ENCODE data around the gene TPRA1.

TPRA1 gene

GRCh38 chr3:127551178-127551577 is 39.4 kb downstream of the TPRA1 start:
- no peak for TF ChIP-seq OSR1 (CRISPR knock-in tag; IDR thresholded peaks at IDR 0.05)
- TF ChIP-seq ARNTL (CRISPR knock-in tag; IDR thresholded peaks at IDR 0.05; ENCODE audit: borderline replicate concordance, low read depth): no peak
- TF ChIP-seq PATZ1 (CRISPR knock-in tag; IDR thresholded peaks at IDR 0.05; ENCODE audit: borderline replicate concordance): no peak
- no peak for TF ChIP-seq GLIS3 (CRISPR knock-in tag; IDR thresholded peaks at IDR 0.05)
- no peak for TF ChIP-seq TCF4 (CRISPR knock-in tag; IDR thresholded peaks at IDR 0.05; ENCODE audit: borderline replicate concordance)
- no peak for TF ChIP-seq PPARA (CRISPR knock-in tag; IDR thresholded peaks at IDR 0.05; ENCODE audit: borderline replicate concordance)
- no peak for TF ChIP-seq ISL1 (CRISPR knock-in tag; IDR thresholded peaks at IDR 0.05)
- no peak for TF ChIP-seq SNAI2 (CRISPR knock-in tag; IDR thresholded peaks at IDR 0.05)
- TF ChIP-seq BACH2 (CRISPR knock-in tag; IDR thresholded peaks at IDR 0.05; ENCODE audit: borderline replicate concordance): no peak
- no peak for TF ChIP-seq ZNF565 (CRISPR knock-in tag; conservative IDR thresholded peaks at IDR 0.05; ENCODE audit: low read depth)
- TF ChIP-seq ZC3H10 (CRISPR knock-in tag; IDR thresholded peaks at IDR 0.05): no peak
- ATAC-seq: no peak

GRCh38 chr3:127550468-127551157 is 39.9 kb downstream of the TPRA1 start:
- no peak for TF ChIP-seq ZNF565 (CRISPR knock-in tag; conservative IDR thresholded peaks at IDR 0.05; ENCODE audit: low read depth)
- no peak for TF ChIP-seq ESRRG (CRISPR knock-in tag; IDR thresholded peaks at IDR 0.05)
- no peak for TF ChIP-seq CSDC2 (CRISPR knock-in tag; IDR thresholded peaks at IDR 0.05)
- no peak for TF ChIP-seq TSHZ2 (CRISPR knock-in tag; IDR thresholded peaks at IDR 0.05)
- no peak for ATAC-seq

- no peak for TF ChIP-seq ARNTL (CRISPR knock-in tag; IDR thresholded peaks at IDR 0.05; ENCODE audit: borderline replicate concordance, low read depth)
- TF ChIP-seq BACH2 (CRISPR knock-in tag; IDR thresholded peaks at IDR 0.05; ENCODE audit: borderline replicate concordance): no peak
- no peak for TF ChIP-seq ZFP30 (CRISPR knock-in tag; IDR thresholded peaks at IDR 0.05)
- TF ChIP-seq CSDC2 (CRISPR knock-in tag; IDR thresholded peaks at IDR 0.05): no peak
- TF ChIP-seq SNAI2 (CRISPR knock-in tag; IDR thresholded peaks at IDR 0.05): no peak
- no peak for TF ChIP-seq ZNF8 (CRISPR knock-in tag; IDR thresholded peaks at IDR 0.05)
- ATAC-seq: no peak
Observed at GRCh38 chr3:127549826-127550467, 40.6 kb downstream of the TPRA1 start.

- TF ChIP-seq CSDC2 (CRISPR knock-in tag; IDR thresholded peaks at IDR 0.05) (no peak), ISL1 (CRISPR knock-in tag; IDR thresholded peaks at IDR 0.05) (no peak), RARB (CRISPR knock-in tag; IDR thresholded peaks at IDR 0.05) (no peak), TSHZ2 (CRISPR knock-in tag; IDR thresholded peaks at IDR 0.05) (peak; percentile 41; the same call in 1 of the 2 replicates), BACH2 (CRISPR knock-in tag; IDR thresholded peaks at IDR 0.05; ENCODE audit: borderline replicate concordance) (no peak), PPARA (CRISPR knock-in tag; IDR thresholded peaks at IDR 0.05; ENCODE audit: borderline replicate concordance) (no peak)
- ATAC-seq: peak; percentile 90
Observed at GRCh38 chr3:127547761-127548605, 42.5 kb downstream of the TPRA1 start.
